Hematopoietic multipotent progenitor cell treated with erythropoietin and hydrocortisone succinate and interleukin-3 and kit ligand, for 4 days (in vitro differentiated cells): ENCODE data around the gene DSPP.
A peak's percentile ranks its signal among the peaks of the same experiment; 100 is the strongest.

ENCODE experiments used
- DNase-seq: peaks from one replicate; pipeline ENCODE4 v3.0.0-alpha.2; 2015

Gene DSPP

GRCh38 chr4:87632469-87632868 lies 24.1 kb downstream of the DSPP start:
- DNase-seq, result no peak

DNA sequence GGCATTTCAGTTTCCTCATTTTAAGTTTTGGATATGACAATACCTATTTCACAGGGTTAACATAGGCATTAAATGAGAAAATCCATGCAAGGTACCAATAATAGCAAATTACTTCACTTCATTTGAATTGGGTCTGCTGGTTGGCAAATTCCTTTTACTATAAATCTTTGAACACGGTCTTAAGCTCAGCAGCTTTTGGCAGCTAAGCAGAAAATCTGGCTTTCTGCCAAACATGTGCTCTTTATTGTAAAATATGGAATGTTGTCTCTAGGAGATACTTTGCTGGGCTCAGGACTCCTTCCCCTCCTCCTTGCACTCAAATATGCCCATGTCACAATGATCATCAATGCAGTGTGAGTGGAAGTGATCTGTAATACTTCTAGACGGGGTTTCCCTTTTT lies 24.9 kb downstream of the DSPP start:
- DNase-seq, result peak; percentile 10

DNA sequence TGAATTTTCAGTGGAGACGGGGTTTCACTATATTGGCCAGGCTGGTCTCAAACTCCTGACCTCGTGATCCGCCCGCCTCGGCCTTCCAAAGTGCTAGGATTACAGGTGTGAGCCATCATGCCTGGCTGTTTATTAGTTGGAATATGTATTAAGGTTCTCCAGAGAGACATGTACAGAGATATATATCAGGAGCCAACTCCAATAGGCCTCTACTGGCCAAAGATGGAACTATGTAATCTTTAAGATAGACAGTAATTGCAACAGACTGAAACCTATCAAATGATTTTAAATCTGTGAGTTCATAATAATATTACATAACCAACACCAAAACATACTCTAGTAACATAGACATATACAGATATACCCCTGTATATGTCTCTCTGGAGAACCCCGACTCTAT lies 36.0 kb downstream of the DSPP start:
- DNase-seq, result no peak

GRCh38 chr4:87649980-87650379 lies 41.7 kb downstream of the DSPP start, which contains the start of gene DMP1:
TSS of gene DMP1 (plus strand) at chr4:87650280. CDS start at chr4:87656493, 6,213 bp downstream.
- DNase-seq, result no peak

- DNase-seq, result no peak
These were observed 42.6 kb downstream of the DSPP start for GRCh38 chr4:87650938-87651337.

DNA sequence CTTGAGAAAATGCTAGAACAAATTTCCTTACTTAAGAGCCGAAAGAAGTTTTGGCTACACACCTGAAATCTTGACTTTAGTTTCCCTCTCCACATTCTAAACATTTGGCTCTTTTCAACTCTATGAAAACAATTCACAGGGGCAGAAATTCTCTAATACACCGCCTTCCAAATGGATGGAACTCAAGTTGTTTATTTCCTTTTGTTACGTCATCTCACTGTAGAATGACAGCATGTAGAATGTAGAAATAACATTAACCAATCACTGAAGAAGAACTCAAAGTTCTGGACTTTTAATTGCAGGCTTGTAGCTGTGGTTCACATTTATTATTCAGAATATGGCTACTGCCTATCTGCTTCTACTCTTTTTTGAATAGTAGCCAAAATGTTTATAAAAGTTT lies 43.6 kb downstream of the DSPP start:
- DNase-seq, result no peak

DNA sequence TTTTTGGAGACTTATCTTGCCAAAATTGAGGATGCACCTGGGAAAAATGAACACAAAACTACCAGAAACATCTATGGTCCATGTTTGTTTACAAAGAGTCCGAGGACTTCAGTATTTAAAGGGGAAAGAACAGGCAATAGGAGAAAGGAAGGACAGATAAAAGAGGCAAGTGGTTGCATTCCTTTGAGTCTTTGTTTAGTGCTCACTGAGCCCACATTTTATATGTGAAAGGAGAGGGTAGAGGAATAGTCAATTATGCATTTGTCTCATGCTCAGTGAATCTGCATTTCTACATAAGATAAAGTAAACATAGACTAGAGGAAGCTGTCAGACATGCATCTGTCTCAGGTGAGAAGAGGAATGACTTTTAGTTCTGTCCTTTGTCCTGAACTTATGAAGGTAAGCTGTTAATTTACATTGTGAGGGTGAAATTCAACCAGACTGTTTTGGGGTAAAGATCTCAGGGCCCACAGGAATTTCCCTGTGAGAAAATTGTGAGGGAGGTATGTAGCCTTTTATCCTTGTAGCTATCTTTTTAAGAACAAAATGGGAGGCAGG lies 46.2 kb downstream of the DSPP start:
- no peak for DNase-seq

DNA sequence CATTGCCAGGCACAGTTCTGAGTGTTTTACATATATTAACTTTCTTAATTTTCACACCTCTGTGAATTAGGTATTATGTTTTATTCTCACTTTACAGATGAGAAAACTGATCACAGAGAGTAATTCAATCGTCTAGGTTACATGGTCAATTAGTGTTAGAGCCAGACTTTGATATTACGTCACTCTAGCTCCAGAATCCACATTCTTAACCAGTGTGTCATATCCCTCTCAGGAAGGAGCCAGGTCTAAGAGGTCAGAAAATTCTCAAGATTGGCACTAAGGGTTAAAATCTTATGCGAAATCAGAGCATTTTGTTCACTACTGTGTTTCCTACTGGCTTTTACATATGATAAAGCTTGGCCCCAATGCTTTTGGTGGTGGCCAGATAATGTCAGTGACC lies 49.2 kb downstream of the DSPP start:
- DNase-seq, result no peak

DNA sequence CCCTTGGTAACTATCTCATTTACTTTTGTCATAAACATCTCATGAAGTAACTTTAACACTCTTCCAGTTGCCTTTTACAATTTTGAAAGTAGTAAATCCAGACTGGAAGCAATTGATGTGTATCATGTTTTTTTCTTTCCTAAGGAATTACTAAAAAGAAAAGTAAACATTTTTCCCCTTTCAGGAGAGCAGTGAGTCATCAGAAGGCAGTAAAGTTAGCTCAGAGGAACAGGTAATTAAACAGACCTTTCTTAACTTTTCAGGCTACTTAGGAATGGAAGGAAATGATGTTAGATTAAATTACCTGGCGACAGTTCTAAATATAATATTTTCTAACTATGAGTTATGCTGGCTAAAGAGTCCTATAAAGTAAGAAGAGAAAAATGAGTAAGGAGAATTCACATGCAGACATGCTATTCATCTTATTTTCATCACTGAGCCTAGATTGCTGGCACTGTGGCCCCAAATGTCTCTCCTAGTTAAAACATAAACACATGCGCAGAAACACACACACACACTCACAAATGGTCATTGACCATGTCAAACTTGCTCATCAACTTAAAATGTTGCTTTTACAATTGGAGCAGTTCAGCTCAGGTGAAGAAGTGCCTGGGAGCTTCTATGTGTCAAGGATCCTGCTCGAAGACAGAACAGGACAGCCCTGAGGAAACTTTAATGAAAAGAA lies 51.1 kb downstream of the DSPP start:
- DNase-seq, result no peak

DNA sequence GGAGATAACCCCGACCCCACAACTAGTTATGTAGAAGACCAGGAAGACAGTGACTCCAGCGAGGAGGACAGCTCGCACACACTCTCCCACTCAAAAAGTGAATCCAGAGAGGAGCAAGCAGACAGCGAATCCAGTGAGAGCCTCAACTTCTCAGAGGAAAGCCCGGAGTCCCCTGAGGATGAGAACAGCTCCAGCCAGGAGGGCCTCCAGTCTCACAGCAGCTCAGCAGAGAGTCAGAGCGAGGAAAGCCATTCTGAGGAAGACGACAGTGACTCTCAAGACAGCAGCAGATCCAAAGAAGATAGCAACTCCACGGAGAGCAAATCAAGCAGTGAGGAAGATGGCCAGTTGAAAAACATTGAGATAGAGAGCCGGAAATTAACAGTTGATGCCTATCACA lies 54.5 kb downstream of the DSPP start:
- DNase-seq, result no peak
